ENCODE results near the gene GABRR1.

DNA sequence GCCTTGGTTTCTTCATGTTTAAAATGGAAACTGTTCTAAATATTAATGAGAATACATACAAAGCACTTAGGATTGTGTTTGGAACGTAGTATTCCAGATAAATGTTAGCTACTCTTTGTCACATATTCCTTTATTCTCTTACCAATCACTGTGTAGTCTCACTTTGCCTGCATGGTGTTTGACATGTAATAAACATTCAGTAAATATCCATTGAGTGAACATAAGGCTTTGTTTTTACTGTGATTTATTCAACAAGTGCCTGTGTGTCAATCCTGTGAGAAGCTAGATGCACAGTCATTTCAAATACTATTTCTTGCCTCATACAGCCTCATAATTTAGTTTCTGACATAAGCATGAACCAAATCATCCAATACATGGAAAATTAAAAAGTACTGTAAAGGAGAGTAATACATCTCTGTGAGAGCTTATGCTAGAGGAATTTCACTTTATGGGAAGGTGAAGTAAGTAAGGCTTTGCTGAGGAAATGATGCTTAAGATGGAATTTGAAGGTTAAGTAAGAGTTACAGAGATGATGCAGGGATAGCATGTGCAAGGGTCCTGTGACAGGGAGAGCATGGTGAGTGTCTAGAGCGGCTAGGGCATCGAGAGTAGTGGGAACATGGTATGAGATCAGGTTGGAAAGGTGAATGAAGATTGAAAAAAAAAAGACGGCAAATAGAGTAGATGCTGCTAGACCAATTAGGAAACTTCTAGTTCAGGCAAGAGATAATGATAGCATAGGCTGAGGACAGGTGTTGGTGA lies 56.6 kb downstream of the GABRR1 start:
- TF ChIP-seq POLR2AphosphoS5 (IDR thresholded peaks at IDR 0.05; ENCODE audit: low read depth, low read length) (no peak), POLR2A (IDR thresholded peaks at IDR 0.05; ENCODE audit: low read depth, low read length) (no peak), POU2F2 (IDR thresholded peaks at IDR 0.05; ENCODE audit: low read depth, low read length) (no peak), PAX5 (IDR thresholded peaks at IDR 0.05; ENCODE audit: insufficient read depth, low read length, severe bottlenecking) (no peak), TAF1 (IDR thresholded peaks at IDR 0.05; ENCODE audit: low read depth, low read length) (no peak)
